Endothelial cell of umbilical vein (primary cell): Measurements from ENCODE around the gene C3orf62.

Experiments used
- CTCF ChIP-seq, 2 donors: IDR thresholded peaks; 1 replicate in 1 of 2; 2 replicates in 1 of 2; pipeline ENCODE4 v1.5.1; 2011; ENCODE audit warnings: low read length in 2 of 2, mild to moderate bottlenecking in 2 of 2, moderate library complexity in 2 of 2, control low read depth in 1 of 2, inconsistent platforms in 1 of 2, low read depth in 1 of 2; ENCODE audit not compliant: insufficient read depth in 1 of 2; ENCODE audit errors: extremely low read depth in 1 of 2
- EZH2 ChIP-seq: IDR thresholded peaks from 2 replicates; pipeline ENCODE4 v1.6.1; 2012; ENCODE audit warnings: borderline replicate concordance, low read depth, mild to moderate bottlenecking, moderate library complexity, low read length, inconsistent platforms; ENCODE audit not compliant: severe bottlenecking
- GATA2 ChIP-seq: IDR thresholded peaks from 2 replicates; pipeline ENCODE4 v1.7.0; 2011; ENCODE audit warnings: low read depth, mild to moderate bottlenecking, moderate library complexity, mixed read lengths, low read length; ENCODE audit not compliant: insufficient read length, insufficient read depth
- POLR2A ChIP-seq: IDR thresholded peaks from 2 replicates; pipeline ENCODE4 v1.6.1; 2012; ENCODE audit warnings: low read depth, mild to moderate bottlenecking, control low read depth, low read length
- POLR2AphosphoS5 ChIP-seq: IDR thresholded peaks from 2 replicates; pipeline ENCODE4 v1.6.1; 2012; ENCODE audit warnings: low read depth, mild to moderate bottlenecking, control low read depth, low read length, moderate library complexity; ENCODE audit not compliant: insufficient read depth
- TF ChIP-seq, protein P1 (sequence below): IDR thresholded peaks from 2 replicates; pipeline ENCODE4 v1.6.1; 2011; ENCODE audit not compliant: insufficient read depth, insufficient read length

DNA sequence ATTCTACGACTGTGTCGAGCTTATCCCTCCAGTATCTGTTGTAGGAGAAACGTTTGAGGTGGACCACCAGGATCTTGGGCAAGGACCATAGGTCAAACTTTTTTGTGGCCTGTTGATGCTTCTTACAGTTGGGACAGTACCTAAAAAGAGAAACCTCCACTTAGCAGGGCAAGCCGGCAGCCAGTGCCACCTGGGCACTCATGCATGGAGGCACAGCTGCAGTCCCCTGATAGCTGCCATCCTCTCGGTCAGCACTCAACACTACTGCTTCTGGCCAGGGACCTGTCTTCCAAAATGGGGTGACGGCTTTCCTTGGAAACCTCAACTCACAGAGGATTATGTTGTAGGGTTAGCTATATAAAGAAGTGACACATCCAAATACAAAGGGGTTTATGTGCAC, 7.0 kb upstream of the C3orf62 start:
- TF ChIP-seq POLR2A (no peak), CTCF (IDR thresholded peaks at IDR 0.05; ENCODE audit: extremely low read depth in 1 of 2, insufficient read depth in 1 of 2, low read depth in 1 of 2, low read length in 2 of 2) (no peak), POLR2AphosphoS5 (no peak), EZH2 (no peak), GATA2 (no peak)
- TF ChIP-seq, protein P1, sequence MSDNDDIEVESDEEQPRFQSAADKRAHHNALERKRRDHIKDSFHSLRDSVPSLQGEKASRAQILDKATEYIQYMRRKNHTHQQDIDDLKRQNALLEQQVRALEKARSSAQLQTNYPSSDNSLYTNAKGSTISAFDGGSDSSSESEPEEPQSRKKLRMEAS = no peak
